IMR-90 (cell line): ENCODE results near the gene IMPDH1. TPM values are rescaled to one million over a fixed set of nuclear protein-coding genes. Genes with fewer than 3 reads are reported as not detected.

Experiments used
- ATAC-seq: fragments of 200-7000 bp; cut with Tn5 transposase; 2 replicates; pipeline ENCODE4 v1.9.1; 2020; ENCODE audit warnings: low read depth, mild to moderate bottlenecking, moderate library complexity
- BruUV-seq: library from RNA; stranded (reverse); fragments of 400-500 nt; replicated peaks from 2 replicates; lab custom pipeline; 2021; lab: Mats Ljungman, UMichigan
- CTCF ChIA-PET: fragments of 300-600 bp; formaldehyde crosslinking; extraction: SDS; loops from one replicate; lab custom pipeline; 2021; ENCODE audit warnings: antibody characterized with exemption; lab: Yijun Ruan, JAX
- POLR2A ChIA-PET: fragments of 300-600 bp; sonication (Branson Sonifier 250); formaldehyde crosslinking; loops from one replicate; lab custom pipeline; 2022; ENCODE audit warnings: antibody characterized with exemption; ENCODE audit not compliant: unreplicated experiment; lab: Charles Lee
- DNase-seq: peaks from one replicate; pipeline ENCODE4 v3.0.0; 2013
- H2AFZ ChIP-seq: replicated peaks from 2 replicates; pipeline ENCODE3; 2013; ENCODE audit warnings: low read length, mild to moderate bottlenecking; ENCODE audit not compliant: poor library complexity
- H2AK5ac ChIP-seq: 2 replicates; pipeline ENCODE4 v1.6.1; 2013; ENCODE audit warnings: low read depth, low read length, inconsistent platforms
- H2AK9ac ChIP-seq: replicated peaks from 2 replicates; pipeline ENCODE3; 2013; ENCODE audit warnings: mild to moderate bottlenecking, low read depth, low read length, moderate library complexity; ENCODE audit not compliant: poor library complexity
- H2BK120ac ChIP-seq: 2 replicates; pipeline ENCODE4 v1.6.1; 2013; ENCODE audit warnings: low read depth, low read length, inconsistent platforms
- H2BK15ac ChIP-seq: 3 replicates; pipeline ENCODE4 v1.6.1; 2013; ENCODE audit warnings: low read depth, low read length, inconsistent platforms
- H2BK20ac ChIP-seq: 2 replicates; pipeline ENCODE4 v1.6.1; 2013; ENCODE audit warnings: low read depth, mild to moderate bottlenecking, inconsistent platforms, low read length, moderate library complexity
- H2BK5ac ChIP-seq: 2 replicates; pipeline ENCODE4 v1.6.1; 2013; ENCODE audit warnings: mild to moderate bottlenecking, low read depth, low read length, inconsistent platforms; ENCODE audit not compliant: poor library complexity, severe bottlenecking
- H3K14ac ChIP-seq: replicated peaks from 2 replicates; pipeline ENCODE4 v1.6.1; 2013; ENCODE audit warnings: low read depth, low read length, inconsistent platforms
- H3K18ac ChIP-seq: 2 replicates; pipeline ENCODE4 v1.6.1; 2013; ENCODE audit warnings: low read depth, low read length, control low read depth
- H3K23ac ChIP-seq: 2 replicates; pipeline ENCODE4 v1.6.1; 2013; ENCODE audit warnings: low read depth, low read length, inconsistent platforms
- H3K27ac ChIP-seq: 2 replicates; pipeline ENCODE4 v1.5.1; 2013; ENCODE audit warnings: mild to moderate bottlenecking, control low read depth, low read length; ENCODE audit not compliant: insufficient read depth
- H3K27me3 ChIP-seq: 2 replicates; pipeline ENCODE4 v1.6.1; 2013; ENCODE audit warnings: low read length; ENCODE audit not compliant: control insufficient read depth, insufficient read depth
- H3K36me3 ChIP-seq: 2 replicates; pipeline ENCODE4 v1.6.1; 2013; ENCODE audit warnings: low read length, mixed read lengths; ENCODE audit not compliant: control insufficient read depth, insufficient read depth
- H3K4ac ChIP-seq: 2 replicates; pipeline ENCODE4 v1.6.1; 2013; ENCODE audit warnings: low read depth, low read length, inconsistent platforms
- H3K4me1 ChIP-seq: 2 replicates; pipeline ENCODE4 v1.6.1; 2013; ENCODE audit warnings: low read length, mixed read lengths; ENCODE audit not compliant: control insufficient read depth, insufficient read depth
- H3K4me2 ChIP-seq: 2 replicates; pipeline ENCODE4 v1.6.1; 2013; ENCODE audit warnings: low read depth, mild to moderate bottlenecking, control low read depth, low read length, moderate library complexity
- H3K4me3 ChIP-seq: 2 replicates; pipeline ENCODE4 v1.5.1; 2013; ENCODE audit warnings: low read depth, mild to moderate bottlenecking, control low read depth, low read length, moderate library complexity; ENCODE audit not compliant: insufficient read depth
- H3K56ac ChIP-seq: 2 replicates; pipeline ENCODE4 v1.6.1; 2013; ENCODE audit warnings: low read length, inconsistent platforms; ENCODE audit not compliant: insufficient read depth; ENCODE audit errors: extremely low read depth
- H3K79me1 ChIP-seq, 2 experiments: 2 replicates each; pipeline ENCODE4 v1.6.1; 2013; ENCODE audit warnings: low read length in 2 of 2, inconsistent platforms in 1 of 2, low read depth in 1 of 2
- H3K9ac ChIP-seq: 2 replicates; pipeline ENCODE4 v1.6.1; 2013; ENCODE audit warnings: low read depth, low read length, control low read depth
- H3K9me1 ChIP-seq: 2 replicates; pipeline ENCODE4 v1.6.1; 2013; ENCODE audit warnings: low read length, inconsistent platforms; ENCODE audit not compliant: insufficient read depth
- H3K9me3 ChIP-seq: 2 replicates; pipeline ENCODE4 v1.6.1; 2013; ENCODE audit warnings: low read length; ENCODE audit not compliant: control insufficient read depth, insufficient read depth
- H4K20me1 ChIP-seq: 2 replicates; pipeline ENCODE4 v1.6.1; 2013; ENCODE audit warnings: low read length, inconsistent platforms; ENCODE audit not compliant: insufficient read depth
- H4K5ac ChIP-seq: 2 replicates; pipeline ENCODE4 v1.6.1; 2013; ENCODE audit warnings: mild to moderate bottlenecking, low read depth, low read length, control low read depth
- H4K8ac ChIP-seq, 2 experiments: 2 replicates each; pipeline ENCODE4 v1.6.1; 2013; ENCODE audit warnings: low read depth in 2 of 2, low read length in 2 of 2, control low read depth in 1 of 2, inconsistent platforms in 1 of 2
- H4K91ac ChIP-seq: 2 replicates; pipeline ENCODE4 v1.6.1; 2013; ENCODE audit warnings: low read depth, low read length, inconsistent platforms; ENCODE audit not compliant: insufficient read depth
- BHLHE40 ChIP-seq: fragments of 150-350 bp; IDR thresholded peaks from 2 replicates; pipeline ENCODE4 v1.6.1; 2016; ENCODE audit warnings: mild to moderate bottlenecking, low read depth, low read length
- CEBPB ChIP-seq: IDR thresholded peaks from 2 replicates; pipeline ENCODE4 v1.6.1; 2012; ENCODE audit warnings: low read depth, low read length, improper control_type of control experiment
- CHD1 ChIP-seq: IDR thresholded peaks from 2 replicates; pipeline ENCODE4 v1.6.1; 2012; ENCODE audit warnings: low read depth, low read length, improper control_type of control experiment
- FOS ChIP-seq: fragments of 150-350 bp; IDR thresholded peaks from 2 replicates; pipeline ENCODE4 v1.6.1; 2016; ENCODE audit warnings: low read depth, low read length
- MAFK ChIP-seq: IDR thresholded peaks from 2 replicates; pipeline ENCODE4 v1.6.1; 2012; ENCODE audit warnings: low read depth, low read length, improper control_type of control experiment
- MAZ ChIP-seq: IDR thresholded peaks from 2 replicates; pipeline ENCODE4 v1.6.1; 2012; ENCODE audit warnings: low read depth, mild to moderate bottlenecking, low read length, improper control_type of control experiment, moderate library complexity, borderline replicate concordance
- MXI1 ChIP-seq: IDR thresholded peaks from 2 replicates; pipeline ENCODE4 v1.6.1; 2012; ENCODE audit warnings: low read depth, mild to moderate bottlenecking, low read length, moderate library complexity, borderline replicate concordance
- NFE2L2 ChIP-seq: fragments of 150-350 bp; IDR thresholded peaks from 2 replicates; pipeline ENCODE4 v1.6.1; 2016; ENCODE audit warnings: low read depth, mild to moderate bottlenecking, low read length
- POLR2A ChIP-seq: IDR thresholded peaks from 2 replicates; pipeline ENCODE4 v1.6.1; 2012; ENCODE audit warnings: mild to moderate bottlenecking, low read depth, low read length
- RAD21 ChIP-seq: IDR thresholded peaks from 2 replicates; pipeline ENCODE4 v1.6.1; 2012; ENCODE audit warnings: low read length, improper control_type of control experiment
- RCOR1 ChIP-seq: IDR thresholded peaks from 2 replicates; pipeline ENCODE4 v1.6.1; 2012; ENCODE audit warnings: mild to moderate bottlenecking, low read length, improper control_type of control experiment; ENCODE audit not compliant: insufficient replicate concordance
- RFX5 ChIP-seq: IDR thresholded peaks from 2 replicates; pipeline ENCODE4 v1.8.0; 2012; ENCODE audit warnings: low read depth, mild to moderate bottlenecking, low read length, moderate library complexity
- SMC3 ChIP-seq: fragments of 150-350 bp; IDR thresholded peaks from 2 replicates; pipeline ENCODE4 v1.6.1; 2016; ENCODE audit warnings: low read depth, mild to moderate bottlenecking, antibody characterized with exemption, low read length, moderate library complexity
- WGBS, 2 experiments: methylation state at CpG; one replicate each; pipeline versions ENCODE4 v1.1.5 to v1.1.7; 2013; ENCODE audit warnings: missing lambda C conversion rate in 2 of 2; ENCODE audit not compliant: insufficient read length in 1 of 2; ENCODE audit errors: extremely low coverage in 2 of 2; 5-methylcytosine and 5-hydroxymethylcytosine counted together
- dilution Hi-C: fragments of 300-500 bp; cut with HindIII; formaldehyde crosslinking; loops from one replicate; pipeline ENCODE4 v1.14.3; 2018; ENCODE audit warnings: low sequenced_read_pairs; ENCODE audit not compliant: unreplicated experiment
- in situ Hi-C: fragments of 300-500 bp; cut with MboI; formaldehyde crosslinking; loops from 3 replicates; pipeline ENCODE4 v1.14.3; 2019; ENCODE audit warnings: low sequenced_read_pairs, inconsistent platforms, mixed read lengths
- intact Hi-C: fragments of 100-400 bp; cut with micrococcal nuclease; formaldehyde crosslinking; loops from 2 replicates; pipeline ENCODE4 v1.10.0; 2022
- polyA plus RNA-seq, 3 experiments: library from polyadenylated mRNA; depleted of rRNA; stranded (reverse); fragments of >200 nt; gene quantifications; 2 replicates each; pipeline ENCODE4 v1.2.3, GENCODE V29; 2012; ENCODE audit warnings: low replicate concordance in 1 of 3
- total RNA-seq: library from RNA; depleted of rRNA; stranded (reverse); fragments of >200 nt; gene quantifications from 2 replicates; pipeline ENCODE4 v1.2.3, GENCODE V29; 2012
- TF ChIP-seq, protein P1 (sequence below): conservative IDR thresholded peaks from 2 replicates; pipeline ENCODE4 v1.5.1; 2012; ENCODE audit warnings: mild to moderate bottlenecking, low read depth, low read length, improper control_type of control experiment
- TF ChIP-seq, protein P2 (sequence below): fragments of 150-350 bp; IDR thresholded peaks from 2 replicates; pipeline ENCODE4 v1.6.1; 2016; ENCODE audit warnings: low read depth, mild to moderate bottlenecking, low read length, moderate library complexity, borderline replicate concordance
- TF ChIP-seq, protein P3 (sequence below): fragments of 150-350 bp; IDR thresholded peaks from 2 replicates; pipeline ENCODE4 v1.6.1; 2017; ENCODE audit warnings: mild to moderate bottlenecking, antibody characterized with exemption, low read length, low read depth

The IMPDH1 gene
- total and polyA plus RNA-seq, 2 of the 4 experiments (the other 2 are of a cell fraction) = 49.5 to 69.3 TPM

DNA sequence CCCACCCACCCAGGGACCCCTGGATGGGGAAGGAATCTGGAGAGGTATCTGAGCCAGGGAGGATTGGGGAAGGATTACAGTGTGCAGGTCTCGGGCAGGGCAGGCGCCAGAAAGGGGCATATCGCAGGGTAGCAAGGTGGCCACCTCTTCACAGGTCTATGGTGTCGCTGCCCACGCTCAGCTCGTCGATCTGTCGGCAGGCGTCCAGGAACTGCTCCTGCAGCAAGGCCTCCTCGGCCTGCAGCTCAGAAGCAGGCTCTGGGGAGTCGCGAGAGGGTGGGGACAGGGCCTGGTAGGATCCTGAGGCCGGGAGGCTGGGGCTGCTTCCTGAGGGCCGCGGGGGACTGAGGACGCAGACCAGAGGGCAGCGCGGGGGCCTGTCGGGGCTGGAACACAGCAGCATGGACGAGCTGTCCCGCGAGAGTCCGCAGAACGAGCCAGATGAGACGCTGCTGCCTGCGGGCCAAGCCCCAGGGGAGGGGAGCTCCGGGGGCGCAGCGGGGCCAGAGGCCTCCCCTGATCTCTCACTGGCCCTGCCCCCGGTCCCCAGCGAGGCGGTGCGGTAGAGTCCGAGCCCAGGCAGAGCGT is 59.0 kb downstream of the IMPDH1 start:
- H4K20me1 ChIP-seq = no peaks in the 10 kb centered on the region
- in situ Hi-C loops (no loop called here), dilution Hi-C loops (no loop called here), intact Hi-C loops (no loop called here)
- H3K4me3 ChIP-seq = no peak overlapping the region
- no peaks in the 10 kb centered on the region for H3K9me1 ChIP-seq
- H2AK9ac ChIP-seq = no peak overlapping the region
- no peaks in the 10 kb centered on the region for H3K36me3 ChIP-seq
- H3K4me2 ChIP-seq = no peak overlapping the region
- no peak for DNase-seq
- no peak overlapping the region for H3K23ac ChIP-seq
- ChIA-PET POLR2A (no interaction called here), CTCF (no interaction called here)
- H3K9ac ChIP-seq = no peak overlapping the region
- no peak overlapping the region for H3K4ac ChIP-seq
- H4K5ac ChIP-seq = no peak overlapping the region
- no peak overlapping the region for H2BK120ac ChIP-seq
- TF ChIP-seq RFX5 (no peak), POLR2A (no peak), CEBPB (no peak), SMC3 (no peak), FOS (no peak), BHLHE40 (no peak), MXI1 (no peak), NFE2L2 (no peak), MAFK (no peak), RCOR1 (no peak), MAZ (no peak), RAD21 (no peak), CHD1 (no peak)
- TF ChIP-seq, protein P1, sequence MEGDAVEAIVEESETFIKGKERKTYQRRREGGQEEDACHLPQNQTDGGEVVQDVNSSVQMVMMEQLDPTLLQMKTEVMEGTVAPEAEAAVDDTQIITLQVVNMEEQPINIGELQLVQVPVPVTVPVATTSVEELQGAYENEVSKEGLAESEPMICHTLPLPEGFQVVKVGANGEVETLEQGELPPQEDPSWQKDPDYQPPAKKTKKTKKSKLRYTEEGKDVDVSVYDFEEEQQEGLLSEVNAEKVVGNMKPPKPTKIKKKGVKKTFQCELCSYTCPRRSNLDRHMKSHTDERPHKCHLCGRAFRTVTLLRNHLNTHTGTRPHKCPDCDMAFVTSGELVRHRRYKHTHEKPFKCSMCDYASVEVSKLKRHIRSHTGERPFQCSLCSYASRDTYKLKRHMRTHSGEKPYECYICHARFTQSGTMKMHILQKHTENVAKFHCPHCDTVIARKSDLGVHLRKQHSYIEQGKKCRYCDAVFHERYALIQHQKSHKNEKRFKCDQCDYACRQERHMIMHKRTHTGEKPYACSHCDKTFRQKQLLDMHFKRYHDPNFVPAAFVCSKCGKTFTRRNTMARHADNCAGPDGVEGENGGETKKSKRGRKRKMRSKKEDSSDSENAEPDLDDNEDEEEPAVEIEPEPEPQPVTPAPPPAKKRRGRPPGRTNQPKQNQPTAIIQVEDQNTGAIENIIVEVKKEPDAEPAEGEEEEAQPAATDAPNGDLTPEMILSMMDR = no peak
- TF ChIP-seq, protein P2, sequence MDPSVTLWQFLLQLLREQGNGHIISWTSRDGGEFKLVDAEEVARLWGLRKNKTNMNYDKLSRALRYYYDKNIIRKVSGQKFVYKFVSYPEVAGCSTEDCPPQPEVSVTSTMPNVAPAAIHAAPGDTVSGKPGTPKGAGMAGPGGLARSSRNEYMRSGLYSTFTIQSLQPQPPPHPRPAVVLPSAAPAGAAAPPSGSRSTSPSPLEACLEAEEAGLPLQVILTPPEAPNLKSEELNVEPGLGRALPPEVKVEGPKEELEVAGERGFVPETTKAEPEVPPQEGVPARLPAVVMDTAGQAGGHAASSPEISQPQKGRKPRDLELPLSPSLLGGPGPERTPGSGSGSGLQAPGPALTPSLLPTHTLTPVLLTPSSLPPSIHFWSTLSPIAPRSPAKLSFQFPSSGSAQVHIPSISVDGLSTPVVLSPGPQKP = no peak
- TF ChIP-seq, protein P3, sequence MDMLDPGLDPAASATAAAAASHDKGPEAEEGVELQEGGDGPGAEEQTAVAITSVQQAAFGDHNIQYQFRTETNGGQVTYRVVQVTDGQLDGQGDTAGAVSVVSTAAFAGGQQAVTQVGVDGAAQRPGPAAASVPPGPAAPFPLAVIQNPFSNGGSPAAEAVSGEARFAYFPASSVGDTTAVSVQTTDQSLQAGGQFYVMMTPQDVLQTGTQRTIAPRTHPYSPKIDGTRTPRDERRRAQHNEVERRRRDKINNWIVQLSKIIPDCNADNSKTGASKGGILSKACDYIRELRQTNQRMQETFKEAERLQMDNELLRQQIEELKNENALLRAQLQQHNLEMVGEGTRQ = no peak
- no peaks in the 10 kb centered on the region for H3K4me1 ChIP-seq
- peaks cover 71% of the 10 kb centered on the region for H3K27me3 ChIP-seq
- no peak overlapping the region for H2AFZ ChIP-seq
- H3K14ac ChIP-seq = no peak overlapping the region
- no peak overlapping the region for H4K8ac ChIP-seq
- no peak overlapping the region for H3K18ac ChIP-seq
- H2AK5ac ChIP-seq = no peak overlapping the region
- H3K9me3 ChIP-seq = no peaks in the 10 kb centered on the region
- H3K27ac ChIP-seq = no peak overlapping the region
- no peak for ATAC-seq
- H2BK20ac ChIP-seq = no peak overlapping the region
- no peak overlapping the region for H2BK15ac ChIP-seq
- no TSS peak for BruUV-seq
- H2BK5ac ChIP-seq = no peak overlapping the region
- 67% methylated on average over 16 of the region's 35 CpGs; no CpG with 5 or more reads in 1 of the 2 experiments for WGBS, 2 experiments
- no peak overlapping the region for H4K91ac ChIP-seq
- no peaks in the 10 kb centered on the region for H3K79me1 ChIP-seq
- no peak overlapping the region for H3K56ac ChIP-seq
